GM21367 (cell line): ENCODE data around the gene CTTNBP2.

Experiments
- ATAC-seq: cut with Tn5 transposase; IDR thresholded peaks from one replicate; pipeline ENCODE4 v1.9.1; 2021; ENCODE audit not compliant: unreplicated experiment

CTTNBP2 gene

GRCh38 chr7:117705630-117706029 is 167.6 kb downstream of the CTTNBP2 start:
- ATAC-seq, result no peak

DNA sequence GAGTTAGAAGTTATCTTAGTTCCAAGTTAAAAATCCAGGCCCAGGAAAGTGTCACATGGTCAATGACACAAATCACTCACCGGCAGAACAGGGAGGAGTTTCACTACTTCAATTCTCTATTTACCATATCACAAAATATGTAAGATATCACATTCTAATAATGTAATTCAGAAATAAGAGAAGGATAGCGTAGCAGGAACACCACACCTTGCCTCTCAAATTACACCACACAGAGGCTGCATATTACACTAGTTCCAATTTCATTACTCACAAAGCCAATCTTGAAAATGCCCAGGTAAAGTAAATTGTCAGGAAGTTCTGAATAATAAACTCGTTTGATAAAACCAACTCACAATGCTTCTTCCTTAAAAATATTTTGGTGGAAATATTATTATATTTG is 169.2 kb downstream of the CTTNBP2 start:
- ATAC-seq, result no peak

GRCh38 chr7:117698018-117698417 is 175.2 kb downstream of the CTTNBP2 start:
- no peak for ATAC-seq

- no peak for ATAC-seq
Observed at GRCh38 chr7:117692338-117692737, 180.9 kb downstream of the CTTNBP2 start.

DNA sequence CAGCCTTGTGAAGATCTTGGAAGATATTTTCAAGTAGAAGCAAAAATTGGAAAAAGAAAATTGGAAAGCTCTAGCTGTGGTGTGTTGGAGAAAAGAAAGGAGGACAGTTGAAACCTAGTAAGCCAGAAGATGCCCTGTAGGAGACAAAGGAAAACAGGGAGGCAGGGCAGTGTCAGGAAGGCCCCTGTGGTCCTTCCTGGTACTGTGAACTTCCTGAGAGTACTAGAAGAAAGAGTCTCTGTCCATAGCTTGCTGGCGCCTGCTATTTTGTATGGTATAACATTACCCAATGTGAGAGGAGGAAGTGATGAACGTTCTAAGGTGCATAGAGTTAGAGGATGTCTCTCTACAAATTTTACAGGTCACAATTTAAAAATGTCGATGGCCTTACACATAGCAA is 183.1 kb downstream of the CTTNBP2 start:
- no peak for ATAC-seq

GRCh38 chr7:117689406-117689805 is 183.8 kb downstream of the CTTNBP2 start:
- no peak for ATAC-seq

GRCh38 chr7:117688126-117688525 is 185.1 kb downstream of the CTTNBP2 start:
- no peak for ATAC-seq

DNA sequence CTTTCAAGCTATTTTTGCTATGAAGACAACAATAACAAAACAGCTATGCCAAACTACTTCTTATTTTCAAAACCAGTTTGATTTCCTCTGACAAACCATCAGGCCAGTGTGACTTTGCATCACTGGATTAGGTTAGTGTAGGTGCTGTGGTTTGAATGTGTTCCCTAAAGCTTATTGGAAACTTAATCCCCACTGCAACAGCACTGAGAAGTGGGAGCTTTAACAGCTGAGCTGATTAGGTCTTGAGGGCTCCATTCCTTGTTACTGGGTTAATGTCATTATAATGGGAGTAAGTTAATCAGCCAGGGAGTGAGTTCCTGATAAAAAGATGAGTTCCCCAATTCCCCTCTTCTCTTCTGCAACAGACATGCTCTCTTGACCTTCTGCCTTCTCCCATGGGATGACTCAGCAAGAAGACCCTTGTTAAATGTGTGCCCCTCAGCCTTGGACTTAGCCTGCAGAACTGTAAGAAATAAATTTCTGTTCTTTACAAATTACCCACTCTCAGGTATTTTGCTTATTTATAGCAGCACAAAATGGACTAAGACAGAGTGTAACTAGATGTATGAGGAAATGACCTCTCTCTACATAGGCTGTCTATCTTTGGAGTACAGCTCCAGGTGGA is 186.8 kb downstream of the CTTNBP2 start:
- ATAC-seq, result no peak

DNA sequence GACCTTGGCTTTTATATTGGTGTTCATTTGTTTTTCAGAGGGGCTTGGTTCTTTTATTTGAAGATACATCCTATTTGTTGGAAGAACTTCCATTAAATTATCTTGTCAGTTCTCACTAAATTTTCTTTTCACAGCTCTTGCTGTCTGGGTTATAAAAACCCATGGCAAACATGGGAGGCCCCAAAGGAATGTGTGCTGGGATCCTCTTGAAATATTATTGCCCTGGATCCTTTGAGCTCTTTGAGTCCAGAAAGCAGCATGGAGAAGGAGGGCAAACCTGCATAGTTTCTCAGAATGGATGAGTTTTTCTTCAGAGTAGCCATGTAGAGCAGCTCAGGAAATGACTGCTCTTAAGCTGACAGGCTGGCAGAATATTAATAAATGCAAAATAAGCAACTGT is 187.4 kb downstream of the CTTNBP2 start:
- ATAC-seq, result no peak

GRCh38 chr7:117683430-117684175 is 189.6 kb downstream of the CTTNBP2 start:
- no peak for ATAC-seq

DNA sequence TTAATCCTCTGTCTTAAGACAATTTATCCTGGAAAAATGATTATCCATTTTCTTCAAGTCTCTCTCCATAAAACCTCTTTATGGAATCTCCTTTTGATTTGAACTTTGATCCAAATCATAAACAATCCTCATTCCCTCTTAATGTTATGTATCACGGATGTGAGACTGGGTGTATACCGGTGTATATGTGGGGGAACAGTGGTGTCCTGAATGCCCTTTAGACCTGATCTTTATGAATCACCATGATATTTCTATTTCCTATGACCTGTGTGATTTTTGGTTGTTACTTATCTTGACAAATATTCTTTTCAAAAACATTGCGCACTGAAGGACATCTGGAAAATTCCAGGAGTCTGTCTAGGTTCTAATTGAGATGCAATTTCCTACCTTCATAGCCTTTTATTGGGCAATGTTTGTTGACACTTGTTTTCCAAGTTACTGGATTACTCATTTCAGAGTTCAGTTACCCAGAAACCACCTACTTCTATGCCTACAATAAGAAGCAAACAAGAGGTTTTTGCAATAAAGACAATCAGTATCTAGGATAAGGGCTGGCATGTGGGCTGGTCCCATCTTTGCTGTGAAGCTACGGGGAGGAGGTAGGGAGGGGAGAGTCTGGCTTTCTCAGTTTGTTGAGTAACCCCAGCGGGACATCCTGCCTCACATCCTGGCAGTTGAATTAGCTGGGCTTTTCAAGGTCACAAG is 190.4 kb downstream of the CTTNBP2 start:
- no peak for ATAC-seq

- no peak for ATAC-seq
Observed at GRCh38 chr7:117679120-117679519, 194.1 kb downstream of the CTTNBP2 start.

DNA sequence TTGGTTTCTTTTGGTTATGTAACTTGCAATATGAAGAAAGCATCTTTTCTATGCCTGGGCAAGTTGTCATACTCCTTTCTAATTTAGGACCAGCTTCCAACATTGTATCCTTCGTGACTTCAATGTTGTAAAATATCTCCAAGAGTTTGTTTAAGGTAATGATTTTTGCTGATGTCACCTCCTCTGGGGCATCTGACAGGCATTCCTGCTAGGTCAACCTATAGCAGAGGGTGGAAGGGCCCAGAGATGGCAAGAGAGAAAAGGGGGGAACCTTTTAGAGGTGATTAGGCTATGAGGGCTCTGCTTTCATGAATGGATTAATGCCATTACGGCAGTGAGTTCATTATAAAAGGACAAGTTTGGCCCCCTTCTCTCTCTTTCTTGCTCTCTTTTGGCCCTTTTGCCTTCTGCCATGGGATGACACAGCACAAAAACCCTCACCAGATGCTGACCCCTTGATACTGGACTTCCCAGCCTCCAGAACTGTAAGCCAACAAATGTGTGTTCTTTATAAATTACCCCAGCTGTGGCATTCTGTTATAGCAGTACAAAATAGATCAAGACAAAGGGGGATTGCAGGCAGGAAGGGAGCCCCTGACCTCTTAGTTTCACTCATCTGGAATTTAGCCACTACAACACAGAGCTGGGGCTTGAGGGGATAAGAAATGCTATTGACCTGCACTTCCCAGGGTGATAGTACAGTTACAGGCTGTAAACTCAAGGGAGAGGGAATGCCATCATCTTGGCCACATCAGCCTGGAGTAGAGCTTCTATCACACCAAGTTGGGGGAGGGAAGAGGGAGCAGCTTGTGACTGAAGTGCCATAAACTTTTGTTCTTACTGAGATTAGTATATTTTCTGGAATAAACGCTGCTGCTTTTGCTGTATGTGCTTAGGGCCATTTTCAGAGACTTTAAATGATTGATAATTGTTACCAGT is 197.5 kb downstream of the CTTNBP2 start:
- no peak for ATAC-seq

DNA sequence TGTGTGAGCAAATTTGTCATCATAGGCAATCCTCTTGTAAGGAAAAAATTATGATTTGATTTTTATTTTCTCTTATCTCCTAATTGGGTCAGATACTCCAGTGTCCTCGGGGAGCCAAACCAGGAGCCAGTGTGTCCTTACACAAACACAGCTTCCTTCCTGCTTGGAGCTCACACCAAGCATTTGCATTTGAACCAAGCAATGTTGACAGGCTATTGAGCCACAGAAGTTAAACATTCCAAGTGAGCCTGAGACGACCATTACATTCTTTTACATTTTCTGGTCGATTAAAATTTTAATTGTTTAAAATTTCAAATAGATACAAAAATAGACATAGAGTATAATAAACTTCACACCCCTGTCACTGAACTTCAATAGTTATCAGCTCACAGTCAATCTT is 198.6 kb downstream of the CTTNBP2 start:
- ATAC-seq, result no peak

DNA sequence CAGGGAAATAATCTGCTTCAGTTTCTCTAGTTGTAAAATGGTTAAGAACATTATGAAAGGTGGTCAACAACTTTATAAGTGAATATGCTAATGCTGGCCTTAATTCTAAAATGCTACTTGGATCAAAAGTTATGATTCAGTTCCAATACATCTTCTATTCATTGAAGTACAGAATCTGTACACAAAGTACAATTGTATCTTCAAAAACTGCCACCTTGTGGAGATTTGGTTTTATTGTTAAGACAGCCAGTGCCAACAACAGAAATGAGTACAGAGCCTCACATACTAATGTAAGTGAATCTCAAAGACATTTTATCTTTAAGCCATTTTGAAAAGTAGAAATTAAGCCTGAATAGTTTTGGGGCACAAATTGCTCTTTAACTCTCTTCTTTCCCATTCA is 199.4 kb downstream of the CTTNBP2 start:
- no peak for ATAC-seq

DNA sequence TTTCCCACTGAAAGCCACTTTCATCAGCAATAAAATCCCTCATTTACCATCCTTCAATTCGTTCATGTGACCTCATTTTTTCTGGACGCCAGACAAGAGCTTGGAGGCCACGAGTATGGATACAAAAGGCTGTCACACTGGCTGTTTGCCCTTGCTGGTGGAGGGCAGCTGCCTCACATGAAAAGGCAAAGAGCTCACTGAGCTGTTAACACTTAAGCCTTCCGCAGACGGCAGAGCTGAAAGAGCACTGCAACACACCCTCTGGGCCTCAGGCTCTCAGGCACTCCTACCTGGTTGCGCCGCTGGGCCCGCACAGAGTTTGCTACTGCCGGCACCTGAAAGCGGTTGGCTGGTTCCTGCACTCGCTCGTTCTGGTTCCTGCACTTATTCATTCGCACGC is 199.9 kb downstream of the CTTNBP2 start:
- ATAC-seq, result no peak

DNA sequence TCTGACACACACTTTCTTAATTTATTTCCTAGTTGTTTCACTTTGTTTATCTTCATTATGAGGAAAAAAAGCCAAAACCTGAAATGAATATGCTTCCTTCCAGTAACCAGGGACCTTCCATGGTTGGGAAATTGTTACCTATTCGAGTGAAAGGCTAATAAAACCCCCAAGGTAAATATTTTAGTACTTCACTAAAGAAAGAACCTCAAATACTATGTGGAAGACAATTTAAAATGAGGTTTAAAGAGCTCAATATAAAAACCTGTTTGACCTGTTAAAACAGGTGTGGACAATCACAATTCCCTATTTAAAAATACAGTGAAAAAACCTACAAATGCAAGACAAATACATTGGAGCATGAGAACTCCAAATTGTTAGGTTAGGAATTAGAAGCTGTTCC is 200.8 kb downstream of the CTTNBP2 start:
- ATAC-seq, result no peak

DNA sequence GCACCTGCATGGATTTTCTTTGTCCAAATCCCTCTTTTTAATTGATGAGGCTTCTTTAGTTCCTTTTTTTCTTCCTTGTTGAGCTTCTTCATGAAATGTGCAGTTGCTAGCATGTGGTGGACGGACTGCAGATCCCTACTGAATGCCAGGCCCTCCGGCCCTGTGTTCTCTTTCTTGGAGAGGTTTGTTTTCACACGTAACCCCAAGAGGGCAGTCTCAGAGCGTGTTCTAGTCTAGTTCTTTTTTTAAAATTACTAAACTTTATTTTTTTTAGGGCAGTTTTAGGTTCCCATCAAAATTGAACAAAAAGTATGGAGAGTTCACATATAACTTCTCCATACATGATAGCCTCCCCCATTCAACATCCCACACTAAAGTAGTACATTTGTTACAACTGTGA is 203.4 kb downstream of the CTTNBP2 start:
- no peak for ATAC-seq

DNA sequence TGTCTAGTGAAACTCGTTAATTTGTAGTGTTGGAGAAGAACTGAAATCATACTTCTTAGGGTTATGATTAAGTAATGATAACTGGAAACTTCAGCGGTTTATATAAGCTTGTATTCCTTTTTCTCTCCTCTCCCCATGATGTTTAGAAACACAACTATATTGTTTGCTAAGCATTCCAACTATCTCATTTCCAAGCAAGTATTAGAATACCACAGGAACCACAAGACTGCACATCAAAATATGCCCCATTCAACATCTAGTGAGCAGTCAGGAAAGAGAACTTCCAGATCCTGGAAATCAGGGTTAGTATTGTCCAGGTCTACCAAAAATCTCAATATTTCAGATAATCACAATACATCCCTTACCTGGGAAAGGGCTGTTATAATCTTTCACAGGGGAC is 205.8 kb downstream of the CTTNBP2 start:
- ATAC-seq, result no peak

- ATAC-seq, result no peak
Observed at GRCh38 chr7:117666689-117667088, 206.6 kb downstream of the CTTNBP2 start.

- no peak for ATAC-seq
Observed at GRCh38 chr7:117666031-117666430, 207.2 kb downstream of the CTTNBP2 start.
